Stimulated activated CD8-positive, alpha-beta memory T cell treated with anti-CD3 and anti-CD28 coated beads, Interleukin-15, amount 100 ng/mL, for 1 hour (primary cell): ENCODE measurements around the gene CPLX1.

Source experiments
- DNase-seq: peaks from one replicate; pipeline ENCODE4 v3.0.0-alpha.2; 2020; ENCODE audit warnings: low read depth

CPLX1 gene

GRCh38 chr4:832536-832935 lies 6.6 kb upstream of the CPLX1 start:
- DNase-seq: no peak

DNA sequence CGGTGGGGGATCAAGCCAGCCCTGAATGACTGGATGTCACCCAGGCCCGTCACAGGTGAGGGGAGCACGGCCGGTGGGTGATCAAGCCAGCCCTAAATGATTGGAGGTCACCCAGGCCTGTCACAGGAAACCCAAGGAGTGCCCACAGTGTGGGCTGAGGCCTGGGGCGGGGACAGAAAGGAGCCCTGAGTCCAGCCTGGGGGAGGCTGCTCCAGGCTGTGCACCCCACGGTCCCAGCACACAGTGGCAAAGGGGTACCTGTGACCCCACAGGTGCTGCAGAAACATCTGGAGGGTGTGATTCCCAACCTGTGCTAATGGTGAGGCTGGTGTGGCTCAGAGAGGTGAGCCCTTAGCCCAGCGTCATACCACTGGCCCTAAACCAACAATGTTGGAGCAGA lies 6.2 kb upstream of the CPLX1 start:
- DNase-seq: no peak

- no peak for DNase-seq
Observed at GRCh38 chr4:831483-831805, 5.5 kb upstream of the CPLX1 start.

GRCh38 chr4:830601-831482 lies 4.9 kb upstream of the CPLX1 start:
- DNase-seq: no peak

DNA sequence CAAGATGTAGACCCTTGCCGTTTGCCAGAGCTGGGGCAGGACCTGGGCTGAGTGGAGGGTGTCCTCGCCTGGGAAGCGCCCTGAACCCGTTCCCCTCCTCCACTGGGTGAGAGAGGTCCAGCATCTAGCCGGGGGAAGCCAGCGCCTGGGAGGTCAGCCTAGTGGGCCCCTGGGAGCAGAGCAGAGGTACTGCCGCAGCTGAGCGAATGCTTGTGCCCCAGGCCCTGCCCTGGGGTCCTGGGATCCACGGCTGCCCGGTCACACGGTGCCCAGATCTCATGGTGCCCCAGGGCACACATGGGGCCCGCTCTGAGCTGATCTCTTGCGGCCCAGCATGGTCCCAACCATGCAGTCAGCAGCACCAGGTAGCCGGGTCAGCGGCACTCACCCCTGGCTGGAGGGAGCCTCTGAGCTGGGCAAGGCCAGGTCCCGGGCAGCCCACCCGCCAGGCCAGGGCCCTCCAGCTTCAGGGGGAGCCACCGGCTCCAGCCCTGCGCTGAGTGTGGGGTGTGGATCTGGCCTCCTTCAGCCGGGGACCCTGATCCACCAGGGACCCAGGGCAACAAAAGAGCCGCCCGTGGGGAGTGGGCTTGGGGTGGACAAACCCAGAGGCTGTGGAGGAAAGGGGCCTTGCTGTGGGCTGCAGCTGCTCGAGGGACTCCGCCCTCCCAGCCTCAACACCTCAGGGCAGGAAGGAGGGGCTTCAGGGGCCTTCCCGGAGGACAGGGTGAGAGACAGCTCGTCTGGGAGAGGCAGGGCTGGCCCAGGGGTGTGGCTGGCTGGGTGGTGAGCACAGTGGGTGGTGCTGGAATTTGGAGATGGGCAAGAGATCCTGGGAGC lies 4.1 kb upstream of the CPLX1 start:
- no peak for DNase-seq

GRCh38 chr4:829291-829690 lies 3.4 kb upstream of the CPLX1 start:
- DNase-seq: no peak

DNA sequence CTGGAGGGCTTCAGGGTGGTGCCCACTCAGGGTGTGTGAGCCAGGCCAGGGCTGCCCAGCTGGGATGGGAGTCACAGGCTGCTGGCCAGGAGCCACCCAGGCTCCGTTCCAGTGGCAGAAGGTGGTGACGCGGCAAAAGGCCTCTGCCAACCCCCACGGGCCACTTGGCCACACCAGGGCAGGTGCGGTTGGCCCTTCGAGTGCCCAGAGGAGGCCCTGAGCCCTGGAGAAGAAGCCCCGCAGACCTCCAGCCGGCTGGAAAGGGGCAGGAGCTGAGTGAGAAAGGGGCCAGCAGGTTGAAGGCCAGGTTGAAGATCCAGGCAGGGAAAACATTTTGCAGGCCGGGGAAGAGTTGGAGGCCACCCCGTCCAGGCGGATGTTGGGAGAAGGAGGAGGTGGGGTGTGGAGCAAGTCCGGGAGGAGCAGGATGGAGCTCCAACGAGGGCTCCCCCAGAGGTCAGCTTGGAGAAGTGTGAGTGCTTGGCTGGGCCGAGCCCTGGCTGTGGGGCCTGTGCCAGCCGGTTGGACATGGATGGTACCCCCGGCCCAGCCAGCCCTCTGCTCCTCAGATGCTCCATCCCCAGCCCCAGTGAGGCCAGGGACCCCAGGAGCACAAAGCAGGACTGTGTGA lies 2.8 kb upstream of the CPLX1 start:
- DNase-seq: no peak

- no peak for DNase-seq
Observed at GRCh38 chr4:827209-828081, 1.5 kb upstream of the CPLX1 start.

GRCh38 chr4:826508-827208 lies 729 bp upstream of the CPLX1 start:
- no peak for DNase-seq

DNA sequence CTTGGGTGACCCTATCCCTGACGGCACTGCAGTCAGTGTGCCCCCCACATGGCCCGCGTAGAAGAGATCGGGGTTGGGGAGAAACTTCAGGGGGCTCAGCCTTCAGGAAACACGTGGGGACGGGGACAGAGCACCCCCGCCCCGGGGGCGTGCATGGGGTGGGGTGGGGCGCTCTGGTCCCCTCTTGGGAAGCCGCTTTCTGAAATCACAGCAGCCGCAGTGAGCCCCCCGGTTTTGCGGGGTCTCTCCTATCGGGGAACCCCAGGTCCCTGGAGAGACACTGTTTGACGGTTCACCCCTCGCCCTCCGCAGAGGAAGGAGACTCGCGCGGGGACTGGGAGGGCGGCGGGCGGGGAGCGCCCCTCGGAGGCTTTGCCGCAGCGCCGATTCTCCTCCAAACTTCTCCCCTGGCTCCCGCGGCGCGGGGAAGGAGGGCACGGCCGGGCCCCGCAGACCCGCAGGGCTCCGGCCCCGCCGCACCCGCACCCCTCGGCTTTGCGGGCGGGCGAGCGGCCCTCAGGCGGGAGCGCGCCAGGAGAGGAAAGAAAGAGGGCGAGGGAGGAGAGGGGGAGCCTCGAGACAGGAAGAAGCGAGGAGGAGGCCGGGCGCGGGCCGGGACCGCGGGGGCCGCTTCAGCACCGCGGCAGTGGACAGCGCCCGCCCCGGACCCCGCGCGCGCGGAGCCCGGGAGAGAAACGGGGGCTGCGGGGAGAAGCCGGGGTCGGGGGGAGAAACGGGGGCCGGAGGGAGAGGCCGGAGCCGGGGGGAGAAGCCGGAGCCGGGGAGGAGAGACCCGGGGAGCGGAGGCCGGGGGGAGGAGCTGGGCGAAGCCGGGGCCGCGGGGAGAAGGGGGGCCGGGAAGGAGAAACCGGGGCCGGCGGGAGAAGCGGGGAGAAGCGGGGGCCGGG lies 612 bp downstream of the CPLX1 start:
- DNase-seq: no peak

GRCh38 chr4:824461-825062 lies 1.4 kb downstream of the CPLX1 start:
- DNase-seq: no peak

DNA sequence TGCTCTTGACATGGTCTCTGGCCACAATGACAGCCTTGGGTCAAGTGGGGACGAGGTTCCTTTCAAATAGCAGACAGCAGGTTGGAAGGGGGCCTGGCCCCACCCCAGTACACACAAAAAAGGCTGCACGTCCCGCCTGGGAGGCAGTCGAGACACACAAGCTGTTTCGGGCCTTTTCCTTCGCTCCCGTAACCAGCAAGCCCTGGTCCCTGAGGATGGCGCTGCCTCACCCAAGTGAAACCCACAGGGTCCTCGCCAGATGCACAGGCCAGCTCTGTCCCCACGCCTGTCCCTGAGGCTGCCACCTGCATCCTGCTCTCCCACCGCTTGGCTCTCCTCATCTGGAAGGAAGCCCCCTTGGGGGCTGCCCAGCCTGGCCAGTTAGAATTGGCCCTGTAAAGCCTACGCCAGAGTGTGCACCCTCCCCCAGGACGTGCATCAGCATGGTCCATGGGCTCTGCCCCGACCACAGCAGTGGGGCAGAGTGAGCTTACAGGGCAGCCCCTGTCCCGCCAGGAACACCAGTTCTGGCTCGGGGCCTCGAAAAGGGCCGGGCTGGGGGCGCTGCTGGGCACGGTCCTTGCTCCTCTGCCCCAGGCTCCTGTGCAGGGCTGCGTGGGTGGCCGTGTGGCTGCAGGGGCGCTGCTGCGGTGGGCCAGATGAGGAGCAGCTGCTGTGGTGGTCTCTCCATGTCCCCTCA lies 2.0 kb downstream of the CPLX1 start:
- DNase-seq: no peak

DNA sequence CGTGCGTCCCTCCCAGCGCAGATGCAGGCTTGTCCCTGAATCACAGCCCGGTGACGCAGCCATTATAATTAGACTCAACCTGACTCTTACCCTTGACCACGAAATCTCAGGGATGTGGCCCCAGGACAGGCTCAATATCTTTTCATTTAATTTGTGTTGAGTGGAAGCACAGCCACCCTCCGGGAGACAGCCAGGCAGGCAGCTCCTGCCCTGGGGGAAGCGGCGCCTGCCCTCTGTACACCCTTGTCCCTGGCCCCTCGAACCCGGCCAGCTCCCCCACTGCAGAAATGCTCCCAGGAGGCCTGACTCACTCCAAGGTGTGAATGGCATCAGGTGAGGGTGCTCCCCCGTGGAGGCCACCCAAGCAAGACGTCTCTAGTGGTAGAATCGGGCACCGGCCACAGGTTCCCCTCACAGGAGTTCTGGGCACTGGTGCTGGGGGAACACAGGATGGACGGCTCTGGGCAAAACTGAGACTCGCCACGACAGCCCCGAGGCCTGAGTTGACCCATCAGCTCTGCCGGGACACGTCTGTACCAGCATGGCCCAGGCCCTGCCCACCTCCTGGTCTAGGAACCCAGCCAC lies 2.7 kb downstream of the CPLX1 start:
- DNase-seq: no peak

- DNase-seq: no peak
Observed at GRCh38 chr4:822361-823175, 3.4 kb downstream of the CPLX1 start.

DNA sequence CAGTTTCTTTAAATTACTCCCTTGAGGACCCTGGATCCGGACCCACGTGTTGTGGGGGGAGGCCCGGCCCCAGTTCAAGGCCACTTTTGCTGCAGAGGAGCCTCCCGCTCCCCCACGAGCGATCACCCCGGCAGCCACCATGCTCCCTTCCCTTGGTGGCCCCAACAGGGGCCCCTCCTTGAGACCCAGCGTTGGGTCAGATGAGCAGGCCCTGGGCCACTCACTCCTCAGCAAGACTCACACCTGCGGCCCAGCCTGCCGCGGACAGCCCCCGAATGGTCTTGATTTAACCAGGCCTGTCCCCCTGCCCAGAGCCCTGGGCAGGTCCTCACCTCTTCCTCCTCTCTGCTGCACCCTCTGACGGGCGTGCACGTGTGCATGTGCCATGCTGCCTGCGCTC lies 4.3 kb downstream of the CPLX1 start:
- no peak for DNase-seq

DNA sequence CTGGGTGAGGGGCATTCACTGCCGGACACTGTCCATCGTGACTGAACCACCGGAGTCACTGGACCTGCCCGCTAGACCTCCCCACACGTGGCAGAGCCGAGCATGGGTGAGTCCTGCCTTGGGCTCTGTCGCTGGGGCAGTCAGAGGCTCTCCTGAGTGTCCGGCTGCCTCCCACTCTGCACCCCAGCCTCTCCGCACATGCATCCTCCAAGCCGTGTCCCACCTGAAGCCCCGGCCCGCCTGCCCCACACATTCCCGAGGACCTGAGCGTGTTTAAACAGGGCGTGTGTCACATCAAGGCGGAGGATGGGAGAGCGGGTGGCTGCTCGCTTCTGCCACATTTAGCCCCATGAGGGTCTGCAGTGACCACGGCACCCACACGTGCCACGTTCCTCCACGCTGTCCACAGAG lies 4.7 kb downstream of the CPLX1 start:
- no peak for DNase-seq

DNA sequence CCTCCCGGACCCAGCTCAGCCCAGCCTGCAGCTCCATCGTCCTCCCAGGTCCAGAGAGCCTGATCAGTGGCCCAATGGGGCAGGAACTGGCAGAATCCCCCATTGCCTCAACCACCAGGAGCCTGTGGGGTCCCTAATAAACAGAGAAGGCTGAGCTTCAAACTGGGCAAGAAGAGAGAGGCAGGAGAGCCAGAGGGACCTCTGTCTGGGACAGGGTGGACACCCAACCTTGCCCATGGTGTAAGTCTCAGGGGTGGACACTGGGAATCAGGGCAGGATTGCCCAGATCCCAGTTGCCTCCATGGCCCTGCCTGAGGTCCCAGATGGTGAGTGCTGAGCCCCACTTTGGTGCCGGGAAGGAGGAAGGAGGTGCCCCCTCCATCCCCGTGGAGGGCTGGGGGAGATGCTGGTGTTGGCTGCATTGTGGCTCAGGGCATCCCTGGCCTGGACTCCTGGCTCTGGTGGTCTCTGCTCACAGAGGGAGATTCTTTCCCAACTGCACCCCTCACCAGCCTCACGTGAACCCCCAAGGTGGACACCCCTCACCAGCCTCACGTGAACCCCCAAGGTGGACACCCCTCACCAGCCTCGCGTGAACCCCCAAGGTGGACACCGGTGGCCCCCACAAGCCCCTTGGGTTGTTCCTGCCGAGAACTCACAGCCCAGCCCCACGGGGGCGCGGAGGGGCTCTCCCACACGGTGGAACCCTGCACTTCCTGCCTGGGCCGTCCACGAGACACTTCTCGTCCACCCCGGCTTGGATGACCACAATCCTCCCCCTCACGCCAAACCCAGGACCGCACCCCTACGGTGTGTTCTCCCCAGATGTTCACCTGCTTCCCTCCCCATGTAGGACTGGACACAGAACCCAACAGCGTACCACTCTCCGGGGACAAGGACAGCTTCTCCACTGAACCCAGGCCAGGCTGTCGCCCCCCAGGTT lies 5.4 kb downstream of the CPLX1 start:
- DNase-seq: no peak
